IMR-90 (cell line): Measurements from ENCODE around the gene SERPINH1. TPM values are rescaled to one million over a fixed set of nuclear protein-coding genes. Genes with fewer than 3 reads are reported as not detected.

Source experiments
- ATAC-seq: fragments of 200-7000 bp; cut with Tn5 transposase; 2 replicates; pipeline ENCODE4 v1.9.1; 2020; ENCODE audit warnings: low read depth, mild to moderate bottlenecking, moderate library complexity
- BruUV-seq: library from RNA; stranded (reverse); fragments of 400-500 nt; replicated peaks from 2 replicates; lab custom pipeline; 2021; lab: Mats Ljungman, UMichigan
- CTCF ChIA-PET: fragments of 300-600 bp; formaldehyde crosslinking; extraction: SDS; loops from one replicate; lab custom pipeline; 2021; ENCODE audit warnings: antibody characterized with exemption; lab: Yijun Ruan, JAX
- POLR2A ChIA-PET: fragments of 300-600 bp; sonication (Branson Sonifier 250); formaldehyde crosslinking; loops from one replicate; lab custom pipeline; 2022; ENCODE audit warnings: antibody characterized with exemption; ENCODE audit not compliant: unreplicated experiment; lab: Charles Lee
- DNase-seq: peaks from one replicate; pipeline ENCODE4 v3.0.0; 2013
- H2AFZ ChIP-seq: replicated peaks from 2 replicates; pipeline ENCODE3; 2013; ENCODE audit warnings: low read length, mild to moderate bottlenecking; ENCODE audit not compliant: poor library complexity
- H2AK5ac ChIP-seq: 2 replicates; pipeline ENCODE4 v1.6.1; 2013; ENCODE audit warnings: low read depth, low read length, inconsistent platforms
- H2AK9ac ChIP-seq: replicated peaks from 2 replicates; pipeline ENCODE3; 2013; ENCODE audit warnings: mild to moderate bottlenecking, low read depth, low read length, moderate library complexity; ENCODE audit not compliant: poor library complexity
- H2BK120ac ChIP-seq: 2 replicates; pipeline ENCODE4 v1.6.1; 2013; ENCODE audit warnings: low read depth, low read length, inconsistent platforms
- H2BK15ac ChIP-seq: 3 replicates; pipeline ENCODE4 v1.6.1; 2013; ENCODE audit warnings: low read depth, low read length, inconsistent platforms
- H2BK20ac ChIP-seq: 2 replicates; pipeline ENCODE4 v1.6.1; 2013; ENCODE audit warnings: low read depth, mild to moderate bottlenecking, inconsistent platforms, low read length, moderate library complexity
- H2BK5ac ChIP-seq: 2 replicates; pipeline ENCODE4 v1.6.1; 2013; ENCODE audit warnings: mild to moderate bottlenecking, low read depth, low read length, inconsistent platforms; ENCODE audit not compliant: poor library complexity, severe bottlenecking
- H3K14ac ChIP-seq: replicated peaks from 2 replicates; pipeline ENCODE4 v1.6.1; 2013; ENCODE audit warnings: low read depth, low read length, inconsistent platforms
- H3K18ac ChIP-seq: 2 replicates; pipeline ENCODE4 v1.6.1; 2013; ENCODE audit warnings: low read depth, low read length, control low read depth
- H3K23ac ChIP-seq: 2 replicates; pipeline ENCODE4 v1.6.1; 2013; ENCODE audit warnings: low read depth, low read length, inconsistent platforms
- H3K27ac ChIP-seq: 2 replicates; pipeline ENCODE4 v1.5.1; 2013; ENCODE audit warnings: mild to moderate bottlenecking, control low read depth, low read length; ENCODE audit not compliant: insufficient read depth
- H3K27me3 ChIP-seq: 2 replicates; pipeline ENCODE4 v1.6.1; 2013; ENCODE audit warnings: low read length; ENCODE audit not compliant: control insufficient read depth, insufficient read depth
- H3K36me3 ChIP-seq: 2 replicates; pipeline ENCODE4 v1.6.1; 2013; ENCODE audit warnings: low read length, mixed read lengths; ENCODE audit not compliant: control insufficient read depth, insufficient read depth
- H3K4ac ChIP-seq: 2 replicates; pipeline ENCODE4 v1.6.1; 2013; ENCODE audit warnings: low read depth, low read length, inconsistent platforms
- H3K4me1 ChIP-seq: 2 replicates; pipeline ENCODE4 v1.6.1; 2013; ENCODE audit warnings: low read length, mixed read lengths; ENCODE audit not compliant: control insufficient read depth, insufficient read depth
- H3K4me2 ChIP-seq: 2 replicates; pipeline ENCODE4 v1.6.1; 2013; ENCODE audit warnings: low read depth, mild to moderate bottlenecking, control low read depth, low read length, moderate library complexity
- H3K4me3 ChIP-seq: 2 replicates; pipeline ENCODE4 v1.5.1; 2013; ENCODE audit warnings: low read depth, mild to moderate bottlenecking, control low read depth, low read length, moderate library complexity; ENCODE audit not compliant: insufficient read depth
- H3K56ac ChIP-seq: 2 replicates; pipeline ENCODE4 v1.6.1; 2013; ENCODE audit warnings: low read length, inconsistent platforms; ENCODE audit not compliant: insufficient read depth; ENCODE audit errors: extremely low read depth
- H3K79me1 ChIP-seq, 2 experiments: 2 replicates each; pipeline ENCODE4 v1.6.1; 2013; ENCODE audit warnings: low read length in 2 of 2, inconsistent platforms in 1 of 2, low read depth in 1 of 2
- H3K9ac ChIP-seq: 2 replicates; pipeline ENCODE4 v1.6.1; 2013; ENCODE audit warnings: low read depth, low read length, control low read depth
- H3K9me1 ChIP-seq: 2 replicates; pipeline ENCODE4 v1.6.1; 2013; ENCODE audit warnings: low read length, inconsistent platforms; ENCODE audit not compliant: insufficient read depth
- H3K9me3 ChIP-seq: 2 replicates; pipeline ENCODE4 v1.6.1; 2013; ENCODE audit warnings: low read length; ENCODE audit not compliant: control insufficient read depth, insufficient read depth
- H4K20me1 ChIP-seq: 2 replicates; pipeline ENCODE4 v1.6.1; 2013; ENCODE audit warnings: low read length, inconsistent platforms; ENCODE audit not compliant: insufficient read depth
- H4K5ac ChIP-seq: 2 replicates; pipeline ENCODE4 v1.6.1; 2013; ENCODE audit warnings: mild to moderate bottlenecking, low read depth, low read length, control low read depth
- H4K8ac ChIP-seq, 2 experiments: 2 replicates each; pipeline ENCODE4 v1.6.1; 2013; ENCODE audit warnings: low read depth in 2 of 2, low read length in 2 of 2, control low read depth in 1 of 2, inconsistent platforms in 1 of 2
- H4K91ac ChIP-seq: 2 replicates; pipeline ENCODE4 v1.6.1; 2013; ENCODE audit warnings: low read depth, low read length, inconsistent platforms; ENCODE audit not compliant: insufficient read depth
- BHLHE40 ChIP-seq: fragments of 150-350 bp; IDR thresholded peaks from 2 replicates; pipeline ENCODE4 v1.6.1; 2016; ENCODE audit warnings: mild to moderate bottlenecking, low read depth, low read length
- CEBPB ChIP-seq: IDR thresholded peaks from 2 replicates; pipeline ENCODE4 v1.6.1; 2012; ENCODE audit warnings: low read depth, low read length, improper control_type of control experiment
- FOS ChIP-seq: fragments of 150-350 bp; IDR thresholded peaks from 2 replicates; pipeline ENCODE4 v1.6.1; 2016; ENCODE audit warnings: low read depth, low read length
- MAFK ChIP-seq: IDR thresholded peaks from 2 replicates; pipeline ENCODE4 v1.6.1; 2012; ENCODE audit warnings: low read depth, low read length, improper control_type of control experiment
- MAZ ChIP-seq: IDR thresholded peaks from 2 replicates; pipeline ENCODE4 v1.6.1; 2012; ENCODE audit warnings: low read depth, mild to moderate bottlenecking, low read length, improper control_type of control experiment, moderate library complexity, borderline replicate concordance
- MXI1 ChIP-seq: IDR thresholded peaks from 2 replicates; pipeline ENCODE4 v1.6.1; 2012; ENCODE audit warnings: low read depth, mild to moderate bottlenecking, low read length, moderate library complexity, borderline replicate concordance
- NFE2L2 ChIP-seq: fragments of 150-350 bp; IDR thresholded peaks from 2 replicates; pipeline ENCODE4 v1.6.1; 2016; ENCODE audit warnings: low read depth, mild to moderate bottlenecking, low read length
- POLR2A ChIP-seq: IDR thresholded peaks from 2 replicates; pipeline ENCODE4 v1.6.1; 2012; ENCODE audit warnings: mild to moderate bottlenecking, low read depth, low read length
- RAD21 ChIP-seq: IDR thresholded peaks from 2 replicates; pipeline ENCODE4 v1.6.1; 2012; ENCODE audit warnings: low read length, improper control_type of control experiment
- RCOR1 ChIP-seq: IDR thresholded peaks from 2 replicates; pipeline ENCODE4 v1.6.1; 2012; ENCODE audit warnings: mild to moderate bottlenecking, low read length, improper control_type of control experiment; ENCODE audit not compliant: insufficient replicate concordance
- SMC3 ChIP-seq: fragments of 150-350 bp; IDR thresholded peaks from 2 replicates; pipeline ENCODE4 v1.6.1; 2016; ENCODE audit warnings: low read depth, mild to moderate bottlenecking, antibody characterized with exemption, low read length, moderate library complexity
- WGBS, 2 experiments: methylation state at CpG; one replicate each; pipeline versions ENCODE4 v1.1.5 to v1.1.7; 2013; ENCODE audit warnings: missing lambda C conversion rate in 2 of 2; ENCODE audit not compliant: insufficient read length in 1 of 2; ENCODE audit errors: extremely low coverage in 2 of 2; 5-methylcytosine and 5-hydroxymethylcytosine counted together
- dilution Hi-C: fragments of 300-500 bp; cut with HindIII; formaldehyde crosslinking; loops from one replicate; pipeline ENCODE4 v1.14.3; 2018; ENCODE audit warnings: low sequenced_read_pairs; ENCODE audit not compliant: unreplicated experiment
- in situ Hi-C: fragments of 300-500 bp; cut with MboI; formaldehyde crosslinking; loops from 3 replicates; pipeline ENCODE4 v1.14.3; 2019; ENCODE audit warnings: low sequenced_read_pairs, inconsistent platforms, mixed read lengths
- intact Hi-C: fragments of 100-400 bp; cut with micrococcal nuclease; formaldehyde crosslinking; loops from 2 replicates; pipeline ENCODE4 v1.10.0; 2022
- polyA plus RNA-seq, 3 experiments: library from polyadenylated mRNA; depleted of rRNA; stranded (reverse); fragments of >200 nt; gene quantifications; 2 replicates each; pipeline ENCODE4 v1.2.3, GENCODE V29; 2012; ENCODE audit warnings: low replicate concordance in 1 of 3
- total RNA-seq: library from RNA; depleted of rRNA; stranded (reverse); fragments of >200 nt; gene quantifications from 2 replicates; pipeline ENCODE4 v1.2.3, GENCODE V29; 2012
- TF ChIP-seq, protein P1 (sequence below): fragments of 150-350 bp; IDR thresholded peaks from 2 replicates; pipeline ENCODE4 v1.6.1; 2017; ENCODE audit warnings: mild to moderate bottlenecking, antibody characterized with exemption, low read length, low read depth

SERPINH1 gene
- total and polyA plus RNA-seq, 2 of the 4 experiments (the other 2 are of a cell fraction) = 841 to 1,857 TPM

DNA sequence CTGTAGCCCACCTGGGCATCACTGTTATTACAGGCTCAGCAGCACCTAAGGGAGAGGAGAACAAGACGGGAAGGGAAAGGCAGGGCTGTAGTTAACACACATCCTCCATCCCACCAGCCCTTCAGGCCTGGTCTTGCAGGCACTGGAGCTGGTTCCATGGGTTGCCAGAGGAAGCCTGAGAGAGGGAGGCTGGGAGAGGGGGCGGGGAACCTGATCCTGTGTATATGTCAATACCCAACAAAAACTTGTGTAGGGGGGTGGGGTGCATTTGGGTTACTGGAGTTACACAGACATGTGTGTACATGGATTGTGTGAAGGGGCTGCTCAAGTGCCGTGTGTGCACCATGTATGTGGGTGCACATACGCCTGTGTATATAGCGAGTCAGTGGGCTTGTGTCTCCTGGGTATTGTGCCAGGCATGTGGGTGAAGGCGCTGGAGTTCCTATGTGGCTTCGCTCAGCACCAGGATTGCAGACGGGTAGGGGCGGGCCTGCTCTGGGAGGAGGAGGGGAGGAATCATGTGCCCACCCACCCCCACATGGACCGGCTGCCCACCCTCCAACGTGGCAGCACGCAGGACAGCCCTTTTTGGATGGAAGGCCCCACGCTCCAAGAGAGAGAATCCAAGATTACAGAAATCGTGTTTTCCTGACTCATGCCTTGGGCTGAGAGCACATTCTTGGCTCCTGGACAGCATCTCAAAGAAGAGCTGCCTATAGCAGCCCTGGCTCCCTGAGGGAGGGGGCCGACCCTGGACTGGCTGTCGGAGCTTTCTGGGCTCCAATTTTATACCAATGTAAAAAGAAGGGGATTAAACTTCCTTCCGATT, 4.2 kb upstream of the SERPINH1 start:
- H2BK20ac ChIP-seq = peak overlapping the region; percentile 96
- peak overlapping the region; percentile 100 for H2AK5ac ChIP-seq
- peak overlapping the region; percentile 99 for H2BK120ac ChIP-seq
- whole genome bisulfite sequencing, 2 experiments = 0% methylated on average over 1 of the region's 17 CpGs; no CpG with 5 or more reads in 1 of the 2 experiments
- ATAC-seq (peak; percentile 21), DNase-seq (peak; percentile 95)
- BruUV-seq = no TSS peak
- H3K4me3 ChIP-seq = no peak overlapping the region
- peak overlapping the region; percentile 94 for H3K18ac ChIP-seq
- CTCF ChIA-PET = interaction anchor here (1.2 kb wide), 1 partner anchor 12 kb away, joined by 5 read pairs; no protein-coding TSS in a partner anchor
- H3K4me1 ChIP-seq = peaks cover 51% of the 10 kb centered on the region
- peak overlapping the region; percentile 97 for H3K14ac ChIP-seq
- TF ChIP-seq, protein P1, sequence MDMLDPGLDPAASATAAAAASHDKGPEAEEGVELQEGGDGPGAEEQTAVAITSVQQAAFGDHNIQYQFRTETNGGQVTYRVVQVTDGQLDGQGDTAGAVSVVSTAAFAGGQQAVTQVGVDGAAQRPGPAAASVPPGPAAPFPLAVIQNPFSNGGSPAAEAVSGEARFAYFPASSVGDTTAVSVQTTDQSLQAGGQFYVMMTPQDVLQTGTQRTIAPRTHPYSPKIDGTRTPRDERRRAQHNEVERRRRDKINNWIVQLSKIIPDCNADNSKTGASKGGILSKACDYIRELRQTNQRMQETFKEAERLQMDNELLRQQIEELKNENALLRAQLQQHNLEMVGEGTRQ = peak; percentile 58; the same call in 1 of the 2 replicates
- TF ChIP-seq BHLHE40 = peak; percentile 58; the same call in 1 of the 2 replicates
- TF ChIP-seq NFE2L2 = peak; percentile 70; the same call in 1 of the 2 replicates
- TF ChIP-seq SMC3 = no peak
- TF ChIP-seq MXI1 = peak; percentile 59; the same call in 1 of the 2 replicates
- TF ChIP-seq CEBPB = no peak
- peak; percentile 47; the same call in 1 of the 2 replicates for TF ChIP-seq FOS
- TF ChIP-seq MAFK = no peak
- TF ChIP-seq RAD21 = no peak
- no peak for TF ChIP-seq RCOR1
- TF ChIP-seq POLR2A = peak; percentile 36; the same call in 1 of the 2 replicates
- peak; percentile 91 for TF ChIP-seq MAZ
- intact Hi-C loops (no loop called here), in situ Hi-C loops (no loop called here), dilution Hi-C loops (no loop called here)
- H3K27me3 ChIP-seq = no peaks in the 10 kb centered on the region
- H3K9me1 ChIP-seq = peaks cover 41% of the 10 kb centered on the region
- H3K4ac ChIP-seq = peak overlapping the region; percentile 100
- H4K8ac ChIP-seq = peak overlapping the region; percentile 87 to 99
- POLR2A ChIA-PET = interaction anchor here (1.1 to 1.2 kb wide), 2 partner anchors 9 to 17 kb away, joined by 7 to 8 read pairs; no protein-coding TSS in a partner anchor
- H3K56ac ChIP-seq = peak overlapping the region; percentile 98
- H3K9me3 ChIP-seq = no peaks in the 10 kb centered on the region
- H4K5ac ChIP-seq = peak overlapping the region; percentile 97
- peak overlapping the region; percentile 97 for H2BK5ac ChIP-seq
- H3K36me3 ChIP-seq = no peaks in the 10 kb centered on the region
- H3K4me2 ChIP-seq = peak overlapping the region; percentile 78
- H4K91ac ChIP-seq = peak overlapping the region; percentile 99
- H2AK9ac ChIP-seq = peak overlapping the region; percentile 99
- H3K23ac ChIP-seq = peak overlapping the region; percentile 98
- peak overlapping the region; percentile 96 for H3K27ac ChIP-seq
- H3K9ac ChIP-seq = peak overlapping the region; percentile 88
- H2BK15ac ChIP-seq = peak overlapping the region; percentile 100; the same call in 2 of the 3 replicates
- H4K20me1 ChIP-seq = peaks cover 7% of the 10 kb centered on the region
- H2AFZ ChIP-seq = peak overlapping the region; percentile 64
- peaks cover 13 to 58% of the 10 kb centered on the region in 2 experiments for H3K79me1 ChIP-seq
